ENCODE results near the gene EED. TPM values are rescaled to one million over a fixed set of nuclear protein-coding genes. Genes with fewer than 3 reads are reported as not detected.

Gene EED
- total and polyA plus RNA-seq, 9 of the 15 experiments (the other 6 are each of a cell fraction or from before 2014, with no cell fraction given): 33.0 to 110 (median 55.1) TPM

- TF ChIP-seq MYNN (IDR thresholded peaks at IDR 0.05) (no peak), MYNN (CRISPR knock-in tag; IDR thresholded peaks at IDR 0.05) (no peak), XRCC4 (IDR thresholded peaks at IDR 0.05; ENCODE audit: extremely low read depth, insufficient read depth, insufficient read length) (no peak), MXI1 (IDR thresholded peaks at IDR 0.05; ENCODE audit: low read depth, low read length) (no peak), HMBOX1 (IDR thresholded peaks at IDR 0.05) (no peak), ILK (tag; IDR thresholded peaks at IDR 0.05; ENCODE audit: borderline replicate concordance, low read depth) (no peak), ATF7 (IDR thresholded peaks at IDR 0.05) (peak; percentile 73; the same call in 1 of the 2 replicates), MLLT1 (IDR thresholded peaks at IDR 0.05) (no peak), ZNF121 (CRISPR knock-in tag; conservative IDR thresholded peaks at IDR 0.05) (no peak), ZNF134 (CRISPR knock-in tag; conservative IDR thresholded peaks at IDR 0.05) (0 out of 2 replicates have a peak, but pooled peaks have one; percentile 31), TRIM24 (IDR thresholded peaks at IDR 0.05) (no peak), ZNF586 (CRISPR knock-in tag; conservative IDR thresholded peaks at IDR 0.05) (no peak), SP1 (CRISPR knock-in tag; IDR thresholded peaks at IDR 0.05) (peak; percentile 86), NFYB (IDR thresholded peaks at IDR 0.05; ENCODE audit: extremely low read depth, insufficient read length) (no peak), ZNF24 (IDR thresholded peaks at IDR 0.05) (no peak), ADNP (tag; IDR thresholded peaks at IDR 0.05) (no peak), NCOA1 (IDR thresholded peaks at IDR 0.05; ENCODE audit: low read depth) (no peak), HEY1 (CRISPR knock-in tag; IDR thresholded peaks at IDR 0.05; ENCODE audit: borderline replicate concordance) (no peak), ZNF165 (CRISPR knock-in tag; IDR thresholded peaks at IDR 0.05; ENCODE audit: borderline replicate concordance) (no peak), THRA (IDR thresholded peaks at IDR 0.05) (no peak), POU5F1 (IDR thresholded peaks at IDR 0.05; ENCODE audit: borderline replicate concordance, low read depth, low read length, partially characterized antibody) (peak; percentile 92), LARP7 (IDR thresholded peaks at IDR 0.05) (peak; percentile 87; the same call in 1 of the 2 replicates), ZBTB11 (CRISPR knock-in tag; IDR thresholded peaks at IDR 0.05) (peak in 1 of 3 experiments; percentile 92; a peak in 3 of 6 replicates)
Observed at GRCh38 chr11:86302092-86302793, 57.7 kb downstream of the EED start, which contains the start of gene HIKESHI (continued).
